SK-N-DZ (cell line): ENCODE data around the gene LRRC34.

Source experiments
- DNase-seq: peaks from one replicate; pipeline ENCODE4 v3.0.0-alpha.2; 2015; ENCODE audit warnings: low spot score

The LRRC34 gene

GRCh38 chr3:169813757-169814517 lies 1.2 kb upstream of the LRRC34 start:
- DNase-seq: peak; percentile 54

GRCh38 chr3:169813278-169813677 lies 574 bp upstream of the LRRC34 start:
- no peak for DNase-seq

- peak; percentile 55 for DNase-seq
These were observed 923 bp downstream of the LRRC34 start for GRCh38 chr3:169811631-169812331.

GRCh38 chr3:169809230-169809795 lies 3.4 kb downstream of the LRRC34 start:
- no peak for DNase-seq

- DNase-seq: no peak
These were observed 8.0 kb downstream of the LRRC34 start for GRCh38 chr3:169804681-169805080.

- no peak for DNase-seq
These were observed 20.3 kb downstream of the LRRC34 start for GRCh38 chr3:169792359-169792758.

- DNase-seq: no peak
These were observed 21.8 kb downstream of the LRRC34 start for GRCh38 chr3:169790687-169791429.

- no peak for DNase-seq
These were observed 22.5 kb downstream of the LRRC34 start for GRCh38 chr3:169790219-169790618.

GRCh38 chr3:169787791-169788190 lies 24.9 kb downstream of the LRRC34 start:
- no peak for DNase-seq

- DNase-seq: no peak
These were observed 25.6 kb downstream of the LRRC34 start for GRCh38 chr3:169787120-169787519.

GRCh38 chr3:169781209-169781855 lies 31.4 kb downstream of the LRRC34 start:
- DNase-seq: no peak

- DNase-seq: no peak
These were observed 32.0 kb downstream of the LRRC34 start for GRCh38 chr3:169780742-169781141.

GRCh38 chr3:169777822-169778221 lies 34.9 kb downstream of the LRRC34 start:
- DNase-seq: no peak

- DNase-seq: no peak
These were observed 38.5 kb downstream of the LRRC34 start for GRCh38 chr3:169774186-169774585.

GRCh38 chr3:169772897-169773816 lies 39.5 kb downstream of the LRRC34 start, which contains the start of gene MYNN:
MYNN (plus strand) TSS chr3:169773396; CDS start chr3:169774296, 900 bp downstream.
- peak; percentile 92 for DNase-seq

GRCh38 chr3:169772305-169772896 lies 40.3 kb downstream of the LRRC34 start:
- DNase-seq: peak; percentile 93

- peak; percentile 96 for DNase-seq
These were observed 41.0 kb downstream of the LRRC34 start for GRCh38 chr3:169771497-169772304.

GRCh38 chr3:169769287-169770181 lies 43.2 kb downstream of the LRRC34 start, which contains the start of gene ACTRT3:
ACTRT3 (minus strand) TSS chr3:169769561; CDS start chr3:169769520, 41 bp downstream.
- peak; percentile 82 for DNase-seq
